MM.1S (cell line): Measurements from ENCODE around the gene KLK15.

Experiments
- EZH2 ChIP-seq: fragments of 300-600 bp; sonication (generic); optimal IDR thresholded peaks from 2 replicates; pipeline ENCODE3; 2017; ENCODE audit warnings: low read depth, mild to moderate bottlenecking, antibody characterized with exemption, low read length, mixed read lengths
- TF ChIP-seq, protein P1 (sequence below): fragments of 300-600 bp; sonication (generic); IDR thresholded peaks from 2 replicates; pipeline ENCODE4 v1.5.1; 2016; ENCODE audit warnings: antibody characterized with exemption, low read length, mixed read lengths

- TF ChIP-seq, protein P1, sequence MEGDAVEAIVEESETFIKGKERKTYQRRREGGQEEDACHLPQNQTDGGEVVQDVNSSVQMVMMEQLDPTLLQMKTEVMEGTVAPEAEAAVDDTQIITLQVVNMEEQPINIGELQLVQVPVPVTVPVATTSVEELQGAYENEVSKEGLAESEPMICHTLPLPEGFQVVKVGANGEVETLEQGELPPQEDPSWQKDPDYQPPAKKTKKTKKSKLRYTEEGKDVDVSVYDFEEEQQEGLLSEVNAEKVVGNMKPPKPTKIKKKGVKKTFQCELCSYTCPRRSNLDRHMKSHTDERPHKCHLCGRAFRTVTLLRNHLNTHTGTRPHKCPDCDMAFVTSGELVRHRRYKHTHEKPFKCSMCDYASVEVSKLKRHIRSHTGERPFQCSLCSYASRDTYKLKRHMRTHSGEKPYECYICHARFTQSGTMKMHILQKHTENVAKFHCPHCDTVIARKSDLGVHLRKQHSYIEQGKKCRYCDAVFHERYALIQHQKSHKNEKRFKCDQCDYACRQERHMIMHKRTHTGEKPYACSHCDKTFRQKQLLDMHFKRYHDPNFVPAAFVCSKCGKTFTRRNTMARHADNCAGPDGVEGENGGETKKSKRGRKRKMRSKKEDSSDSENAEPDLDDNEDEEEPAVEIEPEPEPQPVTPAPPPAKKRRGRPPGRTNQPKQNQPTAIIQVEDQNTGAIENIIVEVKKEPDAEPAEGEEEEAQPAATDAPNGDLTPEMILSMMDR = no peak
- TF ChIP-seq EZH2 = no peak
Observed at GRCh38 chr19:50858886-50859285, 25.5 kb upstream of the KLK15 start.
